ENCODE results near the gene PRKCH.

DNA sequence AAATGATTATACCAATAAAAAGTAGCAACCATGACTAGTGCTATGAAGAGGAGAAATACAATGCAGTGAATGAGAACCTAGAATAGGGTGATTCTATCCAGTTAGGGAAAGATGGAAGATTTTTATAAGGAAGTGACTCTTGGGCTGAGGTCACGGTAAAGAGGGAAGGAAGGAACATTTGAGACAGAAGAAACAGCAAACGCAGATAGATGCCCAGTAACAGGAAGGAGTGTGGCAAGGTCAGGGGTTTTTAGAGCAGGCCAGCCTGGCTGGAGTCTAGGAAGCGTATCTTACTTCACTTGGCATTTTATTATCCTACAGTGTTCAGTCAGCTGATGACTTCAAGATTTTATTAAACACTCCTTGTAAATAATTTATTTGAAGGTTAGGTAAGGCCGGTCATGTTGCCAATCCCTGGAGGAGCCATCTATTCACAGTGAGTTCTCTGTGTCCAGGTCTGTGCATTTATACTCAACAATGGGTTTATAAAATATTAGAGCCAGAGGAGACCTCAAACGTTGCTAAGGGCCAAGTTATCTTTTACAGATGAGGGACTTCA is 170.6 kb downstream of the PRKCH start:
- no peak for TF ChIP-seq CTCF (conservative IDR thresholded peaks at IDR 0.05; ENCODE audit: low read length)
- no peak for TF ChIP-seq EZH2phosphoT487 (IDR thresholded peaks at IDR 0.05; ENCODE audit: borderline replicate concordance)

Measured in Loucy (cell line).